SK-N-SH (cell line): ENCODE data around the gene HDDC2. TPM values are rescaled to one million over a fixed set of nuclear protein-coding genes. Genes with fewer than 3 reads are reported as not detected.

Source experiments
- CTCF ChIA-PET: fragments of 300-600, 350-600 bp; formaldehyde crosslinking; extraction: SDS; loops from one replicate; lab custom pipeline; 2021; lab: Yijun Ruan, JAX
- POLR2A ChIA-PET: fragments of 350-600 bp; sonication (Branson Sonifier 250); formaldehyde crosslinking; extraction: SDS; loops from one replicate; lab custom pipeline; 2020; ENCODE audit warnings: antibody characterized with exemption, inconsistent platforms; lab: Yijun Ruan, JAX
- DNase-seq: peaks from one replicate; pipeline ENCODE4 v3.0.0; 2012
- H2AFZ ChIP-seq: fragments of 200-600 bp; sonication (generic); 2 replicates; pipeline ENCODE4 v1.8.1; 2016; ENCODE audit warnings: antibody characterized with exemption, mild to moderate bottlenecking, low read depth
- H3F3A ChIP-seq: fragments of 200-600 bp; sonication (generic); replicated peaks from 2 replicates; pipeline ENCODE3; 2016; ENCODE audit warnings: antibody characterized with exemption, mild to moderate bottlenecking; ENCODE audit not compliant: insufficient read depth
- H3K27ac ChIP-seq, 2 experiments: fragments of 200-500 bp in 1 of 2; fragments of 200-600 bp in 1 of 2; sonication (Bioruptor generic) in 1 of 2; sonication (generic), shearing (Covaris generic) in 1 of 2; 2 replicates each; pipeline versions ENCODE4 v1.5.1 to v1.6.1; 2014 to 2016; ENCODE audit warnings: low read depth in 2 of 2, inconsistent platforms in 1 of 2, low read length in 1 of 2, mild to moderate bottlenecking in 1 of 2, mixed read lengths in 1 of 2
- H3K27me3 ChIP-seq: fragments of 200-600 bp; sonication (generic), shearing (Covaris generic); 2 replicates; pipeline ENCODE4 v1.6.1; 2016; ENCODE audit warnings: mixed run types; ENCODE audit not compliant: insufficient read depth
- H3K36me3 ChIP-seq, 2 experiments: fragments of 200-500 bp in 1 of 2; fragments of 200-600 bp in 1 of 2; sonication (Bioruptor generic) in 1 of 2; sonication (generic) in 1 of 2; replicated peaks in 1 of 2; 2 replicates each; pipeline versions ENCODE3 to v1.5.1; 2014 to 2016; ENCODE audit warnings: low read length in 1 of 2, mild to moderate bottlenecking in 1 of 2; ENCODE audit not compliant: insufficient read depth in 2 of 2, control insufficient read depth in 1 of 2
- H3K4me1 ChIP-seq, 2 experiments: fragments of 200-500 bp in 1 of 2; fragments of 200-600 bp in 1 of 2; sonication (Bioruptor generic) in 1 of 2; sonication (generic), shearing (Covaris generic) in 1 of 2; 2 replicates each; pipeline versions ENCODE4 v1.5.1 to v1.6.1; 2014 to 2016; ENCODE audit warnings: low read depth in 1 of 2, low read length in 1 of 2, mixed run types in 1 of 2; ENCODE audit not compliant: insufficient read depth in 2 of 2, control insufficient read depth in 1 of 2
- H3K4me2 ChIP-seq: fragments of 200-600 bp; sonication (generic), shearing (Covaris generic); 2 replicates; pipeline ENCODE4 v1.6.1; 2017; ENCODE audit warnings: mixed run types
- H3K4me3 ChIP-seq, 2 experiments: fragments of 200-500 bp in 1 of 2; fragments of 200-600 bp in 1 of 2; sonication (Bioruptor generic) in 1 of 2; sonication (generic), shearing (Covaris generic) in 1 of 2; 2 replicates each; pipeline versions ENCODE4 v1.5.1 to v1.8.1; 2014 to 2016; ENCODE audit warnings: low read depth in 2 of 2, inconsistent platforms in 1 of 2, low read length in 1 of 2, mild to moderate bottlenecking in 1 of 2, mixed read lengths in 1 of 2, moderate library complexity in 1 of 2
- H3K79me2 ChIP-seq: fragments of 200-600 bp; sonication (generic); 2 replicates; pipeline ENCODE4 v1.8.1; 2017; ENCODE audit warnings: mild to moderate bottlenecking; ENCODE audit not compliant: insufficient read depth
- H3K9ac ChIP-seq: fragments of 200-600 bp; sonication (generic); 2 replicates; pipeline ENCODE4 v1.6.1; 2017; ENCODE audit warnings: mixed run types
- H3K9me2 ChIP-seq: fragments of 200-600 bp; sonication (generic); 2 replicates; pipeline ENCODE4 v1.6.1; 2017; ENCODE audit warnings: mixed run types
- H3K9me3 ChIP-seq: fragments of 200-600 bp; sonication (generic); 2 replicates; pipeline ENCODE4 v1.6.1; 2017; ENCODE audit warnings: mixed run types, mild to moderate bottlenecking, moderate library complexity
- H4K20me1 ChIP-seq: fragments of 200-600 bp; sonication (generic); 2 replicates; pipeline ENCODE4 v1.6.1; 2017; ENCODE audit warnings: mild to moderate bottlenecking, mixed run types; ENCODE audit not compliant: insufficient read depth
- CTCF ChIP-seq: fragments of 200-600 bp; sonication (generic); IDR thresholded peaks from 2 replicates; pipeline ENCODE4 v1.6.1; 2017; ENCODE audit warnings: antibody characterized with exemption, mild to moderate bottlenecking, moderate library complexity
- IRF3 ChIP-seq: fragments of 150-350 bp; IDR thresholded peaks from 2 replicates; pipeline ENCODE4 v1.6.1; 2016; ENCODE audit warnings: mild to moderate bottlenecking, low read depth, low read length
- NRF1 ChIP-seq: IDR thresholded peaks from 2 replicates; pipeline ENCODE4 v1.6.1; 2012; ENCODE audit warnings: low read depth, mild to moderate bottlenecking, low read length
- RAD21 ChIP-seq: IDR thresholded peaks from 2 replicates; pipeline ENCODE4 v1.6.1; 2012; ENCODE audit warnings: mild to moderate bottlenecking, low read length
- RXRA ChIP-seq: IDR thresholded peaks from 2 replicates; pipeline ENCODE4 v1.4.0; 2012; ENCODE audit warnings: low read depth, mild to moderate bottlenecking, borderline replicate concordance
- TAF1 ChIP-seq: IDR thresholded peaks from 2 replicates; pipeline ENCODE4 v1.6.1; 2012; ENCODE audit warnings: low read depth, mild to moderate bottlenecking, low read length, moderate library complexity, borderline replicate concordance
- TEAD4 ChIP-seq: IDR thresholded peaks from 2 replicates; pipeline ENCODE4 v1.4.0; 2012; ENCODE audit warnings: mild to moderate bottlenecking, borderline replicate concordance; ENCODE audit not compliant: insufficient read depth
- USF2 ChIP-seq: fragments of 150-350 bp; IDR thresholded peaks from 2 replicates; pipeline ENCODE4 v1.6.1; 2017; ENCODE audit warnings: antibody characterized with exemption, low read length, low read depth, borderline replicate concordance
- WGBS: methylation state at CpG from one replicate; pipeline ENCODE4 v1.1.6; 2017; ENCODE audit warnings: low lambda C conversion rate; 5-methylcytosine and 5-hydroxymethylcytosine counted together
- polyA plus RNA-seq, 3 experiments: library from polyadenylated mRNA; depleted of rRNA; stranded (reverse); fragments of >200 nt; gene quantifications; 2 replicates each; pipeline ENCODE4 v1.2.3, GENCODE V29; 2012

The HDDC2 gene
- polyA plus RNA-seq, 1 of the 3 experiments (the other 2 are of a cell fraction): 85.5 TPM

GRCh38 chr6:125312950-125313349, 11.2 kb upstream of the HDDC2 start:
- CTCF ChIA-PET: interaction anchor here (0.6 to 11.1 kb wide), 13 partner anchors 10 to 683 kb away, joined by 3 to 278 read pairs (median 12); partner anchors contain the start of genes HDDC2 and HEY2
- no peak overlapping the region for H3K4me3 ChIP-seq
- WGBS: 70% methylated on average over 3 of the region's 4 CpGs

GRCh38 chr6:125312478-125312877, 10.7 kb upstream of the HDDC2 start:
- Histone ChIP-seq H3K9me2 (no peaks in the 10 kb centered on the region), H3K4me1 (peaks cover 0 to 2% of the 10 kb centered on the region in 2 experiments; a peak in 1 of 4 replicates), H2AFZ (no peak overlapping the region), H3K27ac (no peak overlapping the region), H3K79me2 (no peaks in the 10 kb centered on the region), H3K36me3 (no peaks in the 10 kb centered on the region), H4K20me1 (no peaks in the 10 kb centered on the region), H3K9ac (no peak overlapping the region), H3F3A (no peaks in the 10 kb centered on the region), H3K4me2 (no peak overlapping the region), H3K27me3 (peaks cover 20% of the 10 kb centered on the region; the same call in 1 of the 2 replicates), H3K4me3 (no peak overlapping the region), H3K9me3 (no peaks in the 10 kb centered on the region)
- WGBS: 38% methylated on average over 2 of the region's 2 CpGs
- TF ChIP-seq NRF1: no peak
- no peak for TF ChIP-seq TEAD4
- TF ChIP-seq USF2: no peak
- no peak for TF ChIP-seq CTCF
- TF ChIP-seq RAD21: no peak
- ChIA-PET POLR2A (no interaction called here), CTCF (interaction anchor here (0.6 to 11.1 kb wide), 17 partner anchors 10 to 683 kb away, joined by 3 to 278 read pairs (median 4); partner anchors contain the start of genes HDDC2, HEY2 and NCOA7)
- DNase-seq: no peak

More at GRCh38 chr6:125312950-125313349, 11.2 kb upstream of the HDDC2 start:
- Histone ChIP-seq H4K20me1 (no peaks in the 10 kb centered on the region), H3K4me1 (peaks cover 0 to 2% of the 10 kb centered on the region in 2 experiments; a peak in 1 of 4 replicates), H3K27me3 (peaks cover 20% of the 10 kb centered on the region; the same call in 1 of the 2 replicates), H2AFZ (no peak overlapping the region), H3K27ac (no peak overlapping the region), H3K4me2 (no peak overlapping the region), H3F3A (no peaks in the 10 kb centered on the region), H3K9me3 (no peaks in the 10 kb centered on the region), H3K79me2 (no peaks in the 10 kb centered on the region), H3K36me3 (no peaks in the 10 kb centered on the region), H3K9ac (no peak overlapping the region), H3K9me2 (no peaks in the 10 kb centered on the region)
- POLR2A ChIA-PET: no interaction called here
- TF ChIP-seq NRF1: no peak
- TF ChIP-seq TAF1: no peak
- no peak for TF ChIP-seq IRF3
- no peak for TF ChIP-seq USF2
- TF ChIP-seq RXRA: no peak
- no peak for DNase-seq
